SK-N-MC (cell line): ENCODE measurements around the gene CSF1R.

Experiments
- DNase-seq: peaks from one replicate; pipeline ENCODE4 v3.0.0-alpha.2; 2011; ENCODE audit warnings: low read depth, low spot score
- H3K27ac ChIP-seq: fragments of 200-600 bp; sonication (generic); 2 replicates; pipeline ENCODE4 v1.5.1; 2016; ENCODE audit warnings: mixed run types
- H3K36me3 ChIP-seq: fragments of 200-600 bp; sonication (generic); 2 replicates; pipeline ENCODE4 v1.6.1; 2017; ENCODE audit warnings: antibody characterized with exemption, low read length, mixed read lengths; ENCODE audit not compliant: insufficient read depth
- H3K4me3 ChIP-seq: fragments of 200-600 bp; sonication (generic); 2 replicates; pipeline ENCODE4 v1.5.1; 2016
- H3K9ac ChIP-seq: fragments of 200-600 bp; sonication (generic); 2 replicates; pipeline ENCODE4 v1.8.0; 2017; ENCODE audit warnings: mixed run types, mixed read lengths; ENCODE audit not compliant: insufficient read length
- H3K9me3 ChIP-seq: fragments of 200-600 bp; sonication (generic); 2 replicates; pipeline ENCODE4 v1.6.1; 2017; ENCODE audit warnings: low read depth, mild to moderate bottlenecking, antibody characterized with exemption, low read length, moderate library complexity, mixed read lengths
- EZH2 ChIP-seq: fragments of 200-600 bp; sonication (generic); IDR thresholded peaks from one replicate; pipeline ENCODE4 v1.6.1; 2017; ENCODE audit warnings: antibody characterized with exemption
- FOXP2 ChIP-seq: optimal IDR thresholded peaks from 2 replicates; pipeline ENCODE3; 2011; ENCODE audit warnings: mild to moderate bottlenecking, moderate library complexity; ENCODE audit not compliant: insufficient read depth; ENCODE audit errors: extremely low read length, control extremely low read depth
- POLR2AphosphoS5 ChIP-seq: IDR thresholded peaks from 2 replicates; pipeline ENCODE4 v1.6.1; 2012; ENCODE audit warnings: mild to moderate bottlenecking, low read depth, low read length, borderline replicate concordance

Gene CSF1R

GRCh38 chr5:150065346-150065745 lies 21.0 kb downstream of the CSF1R start:
- TF ChIP-seq EZH2 (no peak), FOXP2 (no peak), POLR2AphosphoS5 (no peak)
- H3K4me3 ChIP-seq: no peak overlapping the region
- no peaks in the 10 kb centered on the region for H3K9me3 ChIP-seq
- no peaks in the 10 kb centered on the region for H3K36me3 ChIP-seq
- no peak overlapping the region for H3K27ac ChIP-seq
- H3K9ac ChIP-seq: no peak overlapping the region
- DNase-seq: no peak

- H3K36me3 ChIP-seq: no peaks in the 10 kb centered on the region
- H3K9ac ChIP-seq: no peak overlapping the region
- no peak for DNase-seq
- no peak overlapping the region for H3K4me3 ChIP-seq
- no peak overlapping the region for H3K27ac ChIP-seq
- H3K9me3 ChIP-seq: no peaks in the 10 kb centered on the region
- TF ChIP-seq EZH2 (no peak), FOXP2 (no peak), POLR2AphosphoS5 (no peak)
These were observed 21.6 kb downstream of the CSF1R start for GRCh38 chr5:150064681-150065220.

GRCh38 chr5:150063638-150064037 lies 22.7 kb downstream of the CSF1R start:
- no peaks in the 10 kb centered on the region for H3K36me3 ChIP-seq
- no peak overlapping the region for H3K9ac ChIP-seq
- H3K4me3 ChIP-seq: no peak overlapping the region
- no peak overlapping the region for H3K27ac ChIP-seq
- no peaks in the 10 kb centered on the region for H3K9me3 ChIP-seq
- no peak for DNase-seq
- TF ChIP-seq EZH2 (no peak), POLR2AphosphoS5 (no peak), FOXP2 (no peak)

- H3K4me3 ChIP-seq: no peak overlapping the region
- H3K36me3 ChIP-seq: no peaks in the 10 kb centered on the region
- H3K9me3 ChIP-seq: no peaks in the 10 kb centered on the region
- no peak overlapping the region for H3K27ac ChIP-seq
- H3K9ac ChIP-seq: no peak overlapping the region
- DNase-seq: no peak
- no peak for TF ChIP-seq POLR2AphosphoS5
- no peak for TF ChIP-seq EZH2
- no peak for TF ChIP-seq FOXP2
These were observed 24.0 kb downstream of the CSF1R start for GRCh38 chr5:150062216-150062922.

GRCh38 chr5:150061538-150061995 lies 24.8 kb downstream of the CSF1R start:
- no peak overlapping the region for H3K4me3 ChIP-seq
- no peaks in the 10 kb centered on the region for H3K9me3 ChIP-seq
- TF ChIP-seq FOXP2: no peak
- no peak for TF ChIP-seq POLR2AphosphoS5
- no peak for TF ChIP-seq EZH2
- no peak for DNase-seq
- no peak overlapping the region for H3K9ac ChIP-seq
- H3K36me3 ChIP-seq: no peaks in the 10 kb centered on the region
- H3K27ac ChIP-seq: no peak overlapping the region

- TF ChIP-seq FOXP2: no peak
- no peak overlapping the region for H3K27ac ChIP-seq
- DNase-seq: no peak
- no peaks in the 10 kb centered on the region for H3K36me3 ChIP-seq
- no peak overlapping the region for H3K4me3 ChIP-seq
- no peak overlapping the region for H3K9ac ChIP-seq
- no peaks in the 10 kb centered on the region for H3K9me3 ChIP-seq
These were observed 25.9 kb downstream of the CSF1R start for GRCh38 chr5:150060471-150060870.

GRCh38 chr5:150059623-150060022 lies 26.7 kb downstream of the CSF1R start:
- Histone ChIP-seq H3K9me3 (no peaks in the 10 kb centered on the region), H3K9ac (no peak overlapping the region), H3K36me3 (no peaks in the 10 kb centered on the region), H3K27ac (no peak overlapping the region), H3K4me3 (no peak overlapping the region)
- TF ChIP-seq POLR2AphosphoS5: no peak
- TF ChIP-seq EZH2: no peak
- no peak for TF ChIP-seq FOXP2
- DNase-seq: no peak

GRCh38 chr5:150058480-150059126 lies 27.8 kb downstream of the CSF1R start:
- no peak for TF ChIP-seq EZH2
- no peak for TF ChIP-seq FOXP2
- TF ChIP-seq POLR2AphosphoS5: no peak
- Histone ChIP-seq H3K4me3 (no peak overlapping the region), H3K27ac (no peak overlapping the region), H3K9ac (no peak overlapping the region), H3K36me3 (no peaks in the 10 kb centered on the region; the same call in 1 of the 2 replicates), H3K9me3 (no peaks in the 10 kb centered on the region)
- DNase-seq: no peak

GRCh38 chr5:150057996-150058395 lies 28.4 kb downstream of the CSF1R start:
- Histone ChIP-seq H3K9me3 (no peaks in the 10 kb centered on the region), H3K9ac (no peak overlapping the region), H3K4me3 (no peak overlapping the region), H3K27ac (no peak overlapping the region), H3K36me3 (peaks cover 3% of the 10 kb centered on the region; the same call in 1 of the 2 replicates)
- no peak for DNase-seq
- TF ChIP-seq FOXP2: no peak
- TF ChIP-seq EZH2: no peak
- TF ChIP-seq POLR2AphosphoS5: no peak
